H1 (cell line): Measurements from ENCODE around the gene KMT2E. TPM values are rescaled to one million over a fixed set of nuclear protein-coding genes. Genes with fewer than 3 reads are reported as not detected.

Experiments used
- CTCF ChIA-PET: fragments of 300-600 bp; sonication (Branson Sonifier 250); formaldehyde crosslinking; loops from one replicate; lab custom pipeline; 2021; ENCODE audit not compliant: partially characterized antibody; lab: Charles Lee
- POLR2A ChIA-PET: fragments of 300-600 bp; sonication (Branson Sonifier 250); formaldehyde crosslinking; loops from one replicate; lab custom pipeline; 2021; ENCODE audit warnings: inconsistent platforms; ENCODE audit not compliant: partially characterized antibody; lab: Charles Lee
- DNase-seq, 2 experiments: peaks; one replicate each; pipeline versions ENCODE4 v3.0.0 to v3.0.0-alpha.2; 2010 to 2022; ENCODE audit warnings: low spot score in 2 of 2, low read depth in 1 of 2, mixed read lengths in 1 of 2
- FAIRE-seq: peaks from 2 replicates; lab custom pipeline; 2011; peaks lifted over from hg19 to GRCh38; lab: Jason Lieb, UNC
- H2AFZ ChIP-seq: 2 replicates; pipeline ENCODE4 v1.8.1; 2012; ENCODE audit warnings: low read length, inconsistent platforms
- H2AK5ac ChIP-seq: 2 replicates; pipeline ENCODE4 v1.6.1; 2013; ENCODE audit warnings: low read depth, low read length
- H2BK120ac ChIP-seq: replicated peaks from 2 replicates; pipeline ENCODE3; 2013; ENCODE audit warnings: low read depth, low read length, inconsistent platforms
- H2BK12ac ChIP-seq: 2 replicates; pipeline ENCODE4 v1.6.1; 2013; ENCODE audit warnings: low read depth, low read length
- H2BK15ac ChIP-seq: 2 replicates; pipeline ENCODE4 v1.6.1; 2013; ENCODE audit warnings: low read length
- H2BK20ac ChIP-seq: 2 replicates; pipeline ENCODE4 v1.6.1; 2013; ENCODE audit warnings: low read length
- H2BK5ac ChIP-seq: 2 replicates; pipeline ENCODE4 v1.6.1; 2013; ENCODE audit warnings: low read depth, low read length
- H3K14ac ChIP-seq: 2 replicates; pipeline ENCODE4 v1.6.1; 2013; ENCODE audit warnings: inconsistent platforms; ENCODE audit not compliant: insufficient read length
- H3K18ac ChIP-seq: 2 replicates; pipeline ENCODE4 v1.6.1; 2013; ENCODE audit warnings: low read length; ENCODE audit errors: extremely low read depth
- H3K23ac ChIP-seq: 2 replicates; pipeline ENCODE4 v1.6.1; 2013; ENCODE audit warnings: inconsistent platforms; ENCODE audit not compliant: insufficient read length
- H3K23me2 ChIP-seq: 2 replicates; pipeline ENCODE4 v1.6.1; 2013; ENCODE audit warnings: low read depth, low read length
- H3K27ac ChIP-seq: 2 replicates; pipeline ENCODE4 v1.6.1; 2011; ENCODE audit warnings: low read depth, low read length, inconsistent platforms
- H3K27me3 ChIP-seq, 4 experiments: replicated peaks in 1 of 4; 1 replicate in 1 of 4; 2 replicates in 3 of 4; pipeline versions ENCODE4 v1.6.1 to v1.8.1; 2011 to 2013; ENCODE audit warnings: low read length in 3 of 4, mild to moderate bottlenecking in 3 of 4, inconsistent platforms in 2 of 4, mixed read lengths in 2 of 4, moderate library complexity in 1 of 4; ENCODE audit not compliant: control insufficient read depth in 3 of 4, insufficient read depth in 3 of 4; ENCODE audit errors: extremely low read depth in 1 of 4
- H3K36me3 ChIP-seq, 4 experiments: 2 replicates each; pipeline versions ENCODE4 v1.6.1 to v1.8.1; 2011 to 2013; ENCODE audit warnings: mild to moderate bottlenecking in 4 of 4, low read length in 3 of 4, moderate library complexity in 2 of 4, control low read depth in 1 of 4, inconsistent platforms in 1 of 4; ENCODE audit not compliant: insufficient read depth in 4 of 4, control insufficient read depth in 2 of 4
- H3K4ac ChIP-seq: replicated peaks from 2 replicates; pipeline ENCODE3; 2013; ENCODE audit warnings: low read length, low read depth, mixed read lengths, inconsistent platforms; ENCODE audit not compliant: insufficient read length
- H3K4me1 ChIP-seq, 4 experiments: replicated peaks in 1 of 4; 1 replicate in 1 of 4; 2 replicates in 3 of 4; pipeline versions ENCODE4 v1.6.1 to v1.8.1; 2011 to 2013; ENCODE audit warnings: low read length in 3 of 4, inconsistent platforms in 2 of 4, mixed read lengths in 1 of 4; ENCODE audit not compliant: insufficient read depth in 4 of 4, control insufficient read depth in 3 of 4
- H3K4me2 ChIP-seq, 2 experiments: 2 replicates each; pipeline versions ENCODE4 v1.6.1 to v1.8.1; 2011 to 2013; ENCODE audit warnings: low read depth in 2 of 2, low read length in 2 of 2, control low read depth in 1 of 2, inconsistent platforms in 1 of 2, mild to moderate bottlenecking in 1 of 2; ENCODE audit not compliant: insufficient read depth in 1 of 2
- H3K4me3 ChIP-seq, 4 experiments: fragments of 200-600, 300-600 bp in 1 of 4; sonication (generic), shearing (Covaris generic), sonication (Bioruptor Twin) in 1 of 4; 2 replicates each; pipeline versions ENCODE4 v1.5.1 to v1.8.1; 2011 to 2016; ENCODE audit warnings: low read length in 4 of 4, low read depth in 3 of 4, control low read depth in 2 of 4, inconsistent platforms in 2 of 4, mild to moderate bottlenecking in 2 of 4, mixed read lengths in 1 of 4, moderate library complexity in 1 of 4; ENCODE audit not compliant: insufficient read depth in 2 of 4; ENCODE audit errors: extremely low read depth in 1 of 4
- H3K56ac ChIP-seq: replicated peaks from 2 replicates; pipeline ENCODE3; 2013; ENCODE audit warnings: low read depth, mild to moderate bottlenecking, mixed read lengths, low read length, inconsistent platforms; ENCODE audit not compliant: insufficient read length
- H3K79me1 ChIP-seq: 2 replicates; pipeline ENCODE4 v1.6.1; 2013; ENCODE audit warnings: low read depth, low read length, control low read depth
- H3K79me2 ChIP-seq, 2 experiments: 2 replicates each; pipeline versions ENCODE4 v1.6.1 to v1.8.1; 2012 to 2013; ENCODE audit warnings: low read length in 2 of 2, mild to moderate bottlenecking in 2 of 2, inconsistent platforms in 1 of 2; ENCODE audit not compliant: insufficient read depth in 2 of 2, control insufficient read depth in 1 of 2
- H3K9ac ChIP-seq, 4 experiments: replicated peaks in 1 of 4; 1 replicate in 1 of 4; 2 replicates in 3 of 4; pipeline versions ENCODE4 v1.6.1 to v1.8.1; 2011 to 2013; ENCODE audit warnings: low read depth in 3 of 4, low read length in 3 of 4, control low read depth in 2 of 4, mild to moderate bottlenecking in 2 of 4, moderate library complexity in 2 of 4, inconsistent platforms in 1 of 4; ENCODE audit errors: extremely low read depth in 1 of 4
- H3K9me3 ChIP-seq, 2 experiments: 2 replicates each; pipeline versions ENCODE4 v1.6.1 to v1.8.1; 2012 to 2013; ENCODE audit warnings: mild to moderate bottlenecking in 2 of 2, moderate library complexity in 2 of 2, control low read depth in 1 of 2, inconsistent platforms in 1 of 2, low read depth in 1 of 2, low read length in 1 of 2, mixed read lengths in 1 of 2; ENCODE audit not compliant: insufficient read depth in 2 of 2
- H4K20me1 ChIP-seq, 2 experiments: replicated peaks in 1 of 2; 2 replicates each; pipeline versions ENCODE3 to v1.8.1; 2011 to 2013; ENCODE audit warnings: inconsistent platforms in 2 of 2, low read length in 2 of 2, mild to moderate bottlenecking in 1 of 2; ENCODE audit not compliant: insufficient read depth in 2 of 2, control insufficient read depth in 1 of 2
- H4K5ac ChIP-seq: 2 replicates; pipeline ENCODE4 v1.6.1; 2013; ENCODE audit warnings: low read length, low read depth, mixed read lengths, inconsistent platforms; ENCODE audit not compliant: insufficient read length
- H4K8ac ChIP-seq: 2 replicates; pipeline ENCODE4 v1.8.0; 2013; ENCODE audit warnings: mild to moderate bottlenecking, moderate library complexity, low read length, inconsistent platforms; ENCODE audit not compliant: insufficient read depth; ENCODE audit errors: extremely low read depth
- H4K91ac ChIP-seq: replicated peaks from 2 replicates; pipeline ENCODE3; 2013; ENCODE audit warnings: low read length, mixed read lengths, inconsistent platforms; ENCODE audit not compliant: insufficient read length
- CREB1 ChIP-seq: IDR thresholded peaks from 2 replicates; pipeline ENCODE4 v1.6.1; 2012; ENCODE audit warnings: inconsistent platforms
- HDAC2 ChIP-seq, 2 experiments: fragments of 300-600 bp in 1 of 2; sonication (generic) in 1 of 2; IDR thresholded peaks; 2 replicates each; pipeline ENCODE4 v1.6.1; 2011 to 2012; ENCODE audit warnings: low read depth in 2 of 2, low read length in 2 of 2, mild to moderate bottlenecking in 2 of 2, moderate library complexity in 2 of 2, borderline replicate concordance in 1 of 2, inconsistent platforms in 1 of 2
- KDM4A ChIP-seq: IDR thresholded peaks from one replicate; pipeline ENCODE4 v1.7.1; 2012; ENCODE audit warnings: low read depth, mild to moderate bottlenecking, moderate library complexity, low read length, inconsistent platforms; ENCODE audit not compliant: severe bottlenecking
- POLR2AphosphoS5 ChIP-seq: IDR thresholded peaks from 2 replicates; pipeline ENCODE4 v1.6.1; 2011; ENCODE audit warnings: low read depth, low read length
- RFX5 ChIP-seq: IDR thresholded peaks from 2 replicates; pipeline ENCODE4 v1.6.1; 2011; ENCODE audit warnings: low read depth, low read length, improper control_type of control experiment, borderline replicate concordance
- SAP30 ChIP-seq: fragments of 300-600 bp; sonication (generic); IDR thresholded peaks from 2 replicates; pipeline ENCODE4 v1.7.1; 2012; ENCODE audit warnings: low read length, moderate library complexity, mild to moderate bottlenecking, inconsistent platforms; ENCODE audit not compliant: insufficient read depth, insufficient replicate concordance
- WGBS, 2 experiments: shearing (Covaris generic) in 1 of 2; methylation state at CpG; one replicate each; pipeline versions ENCODE4 v1.1.6 to v1.1.7; 2013 to 2015; ENCODE audit warnings: low lambda C conversion rate in 2 of 2, mixed read lengths in 2 of 2, inconsistent platforms in 1 of 2, low coverage in 1 of 2, missing lambda C conversion rate in 1 of 2; ENCODE audit not compliant: insufficient replicate concordance in 2 of 2, insufficient coverage in 1 of 2, insufficient read length in 1 of 2; ENCODE audit errors: extremely low coverage in 1 of 2, missing lambda C conversion rate in 1 of 2; 5-methylcytosine and 5-hydroxymethylcytosine counted together
- polyA plus RNA-seq, 7 experiments: library from polyadenylated mRNA; depleted of rRNA in 3 of 7; stranded (reverse) in 5 of 7; unstranded in 2 of 7; fragments of >200 nt in 5 of 7; fragments of 200-250 nt in 2 of 7; gene quantifications; 1 replicate in 5 of 7; 2 replicates in 1 of 7; 4 replicates in 1 of 7; pipeline versions ENCODE4 v1.2.1 to v1.2.3, GENCODE V29; 2011 to 2013; ENCODE audit warnings: missing spikeins in 2 of 7, mixed read lengths in 2 of 7
- total RNA-seq: library from RNA; stranded (reverse); fragmentation: NEBNext Ultra II Directional; extraction: Animal tissue kit (Norgen Biotek cat#: 25700); gene quantifications from 2 replicates; pipeline ENCODE4 v1.2.1, GENCODE V29; 2021

Gene KMT2E
- total and polyA plus RNA-seq, 2 of the 8 experiments (the other 6 are each of a cell fraction or from before 2014, with no cell fraction given): 10.9 to 45.0 TPM

DNA sequence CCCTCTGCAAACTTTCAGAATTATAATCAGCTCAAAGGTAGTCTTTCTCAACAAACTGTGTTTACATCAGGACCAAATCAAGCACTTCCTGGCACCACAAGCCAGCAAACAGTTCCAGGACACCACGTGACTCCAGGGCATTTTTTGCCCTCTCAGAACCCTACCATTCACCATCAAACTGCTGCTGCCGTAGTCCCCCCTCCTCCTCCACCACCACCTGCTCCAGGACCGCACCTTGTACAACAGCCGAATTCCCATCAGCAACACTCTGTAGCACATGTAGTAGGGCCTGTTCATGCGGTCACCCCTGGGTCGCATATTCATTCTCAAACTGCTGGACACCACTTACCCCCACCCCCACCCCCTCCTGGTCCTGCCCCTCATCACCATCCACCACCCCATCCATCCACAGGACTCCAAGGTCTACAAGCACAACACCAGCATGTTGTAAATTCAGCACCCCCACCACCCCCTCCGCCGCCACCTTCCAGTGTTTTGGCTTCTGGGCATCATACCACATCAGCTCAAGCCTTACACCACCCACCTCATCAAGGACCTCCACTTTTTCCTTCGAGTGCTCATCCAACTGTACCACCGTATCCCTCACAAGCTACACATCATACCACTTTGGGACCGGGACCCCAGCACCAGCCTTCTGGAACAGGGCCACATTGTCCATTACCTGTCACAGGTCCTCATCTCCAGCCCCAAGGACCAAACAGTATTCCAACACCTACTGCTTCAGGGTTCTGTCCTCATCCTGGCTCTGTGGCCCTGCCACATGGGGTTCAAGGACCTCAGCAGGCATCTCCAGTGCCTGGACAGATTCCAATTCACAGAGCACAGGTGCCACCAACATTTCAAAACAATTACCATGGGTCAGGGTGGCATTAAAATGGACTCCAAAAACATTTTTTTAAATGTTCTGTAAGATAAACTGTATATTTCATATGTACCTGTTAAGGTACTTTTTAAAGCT, 98.7 kb downstream of the KMT2E start:
- H3K4me2 ChIP-seq: no peak overlapping the region
- no peak overlapping the region for H2BK120ac ChIP-seq
- no peak overlapping the region for H3K23ac ChIP-seq
- H3K56ac ChIP-seq: no peak overlapping the region
- no peak overlapping the region for H3K9ac ChIP-seq
- H3K36me3 ChIP-seq: peaks cover 25 to 81% (median 47%) of the 10 kb centered on the region in 4 experiments
- H2BK12ac ChIP-seq: no peak overlapping the region
- H3K79me1 ChIP-seq: 0 out of 2 replicates have a peak, but pooled peaks cover 4% of the 10 kb centered on the region
- no peak overlapping the region for H2AK5ac ChIP-seq
- H2BK15ac ChIP-seq: no peak overlapping the region
- no peaks in the 10 kb centered on the region for H3K23me2 ChIP-seq
- H4K8ac ChIP-seq: peak overlapping the region; percentile 81; the same call in 1 of the 2 replicates
- no peak for DNase-seq
- H3K4me1 ChIP-seq: no peaks in the 10 kb centered on the region
- H2AFZ ChIP-seq: no peak overlapping the region
- H3K4ac ChIP-seq: no peak overlapping the region
- WGBS, 2 experiments: 92% methylated on average over 10 of the region's 11 CpGs; no CpG with 5 or more reads in 1 of the 2 experiments
- no peak for FAIRE-seq
- H3K79me2 ChIP-seq: no peaks in the 10 kb centered on the region
- no peak overlapping the region for H3K18ac ChIP-seq
- ChIA-PET CTCF (interaction anchor here (1.3 kb wide), 1 partner anchor 24 kb away, joined by 3 read pairs; no protein-coding TSS in a partner anchor), POLR2A (interaction anchor here (0.6 kb wide), 1 partner anchor 53 kb away, joined by 4 read pairs; no protein-coding TSS in a partner anchor)
- no peak overlapping the region for H3K27ac ChIP-seq
- TF ChIP-seq KDM4A (no peak), CREB1 (no peak), RFX5 (no peak), SAP30 (no peak), POLR2AphosphoS5 (peak; percentile 79), HDAC2 (IDR thresholded peaks at IDR 0.05; ENCODE audit: borderline replicate concordance in 1 of 2, low read depth in 2 of 2, low read length in 2 of 2) (no peak)
- H2BK20ac ChIP-seq: no peak overlapping the region
- peaks cover 0 to 2% of the 10 kb centered on the region in 2 experiments for H4K20me1 ChIP-seq
- H4K5ac ChIP-seq: no peak overlapping the region
- H3K27me3 ChIP-seq: no peaks in the 10 kb centered on the region
- H3K4me3 ChIP-seq: no peak overlapping the region
- H2BK5ac ChIP-seq: no peak overlapping the region
- no peak overlapping the region for H4K91ac ChIP-seq
- H3K9me3 ChIP-seq: no peaks in the 10 kb centered on the region
- H3K14ac ChIP-seq: no peak overlapping the region
